ENCODE data around the gene ACOXL. TPM values are rescaled to one million over a fixed set of nuclear protein-coding genes. Genes with fewer than 3 reads are reported as not detected.

Gene ACOXL
- total and polyA plus RNA-seq, 12 donors, result 0.05 to 0.19 (median 0.12) TPM; not detected in 8

DNA sequence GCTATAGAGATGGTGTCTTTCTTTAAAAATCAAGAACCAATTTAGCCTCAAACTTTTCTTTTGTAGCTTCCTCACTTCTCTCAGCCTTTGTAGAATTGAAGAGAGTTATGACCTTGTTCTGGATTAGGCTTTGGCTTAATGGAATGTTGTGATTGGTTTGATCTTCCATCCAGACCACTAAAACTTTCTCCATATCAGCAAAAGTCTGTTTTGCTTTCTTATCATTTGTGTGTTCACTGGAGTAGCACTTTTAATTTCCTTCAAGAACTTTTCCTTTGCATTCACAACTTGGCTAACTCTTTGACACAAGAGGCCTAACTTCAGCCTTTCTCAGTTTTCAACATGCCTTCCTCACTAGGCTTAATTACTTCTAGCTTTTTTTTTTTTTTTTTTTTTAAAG is 193.1 kb downstream of the ACOXL start:
- intact Hi-C loops (cut with DNase I), result no loop called here
- no peaks in the 10 kb centered on the region for H3K27me3 ChIP-seq
- H3K4me3 ChIP-seq, result no peak overlapping the region
- H3K36me3 ChIP-seq (replicated peaks in 1 of 2), result no peaks in the 10 kb centered on the region
- DNase-seq, result no peak
- no peaks in the 10 kb centered on the region for H3K9me3 ChIP-seq (replicated peaks in 1 of 3)
- H3K4me1 ChIP-seq (replicated peaks in 1 of 2), result no peaks in the 10 kb centered on the region
- no peak for TF ChIP-seq POLR2A (IDR thresholded peaks at IDR 0.05)
- TF ChIP-seq, protein P1, sequence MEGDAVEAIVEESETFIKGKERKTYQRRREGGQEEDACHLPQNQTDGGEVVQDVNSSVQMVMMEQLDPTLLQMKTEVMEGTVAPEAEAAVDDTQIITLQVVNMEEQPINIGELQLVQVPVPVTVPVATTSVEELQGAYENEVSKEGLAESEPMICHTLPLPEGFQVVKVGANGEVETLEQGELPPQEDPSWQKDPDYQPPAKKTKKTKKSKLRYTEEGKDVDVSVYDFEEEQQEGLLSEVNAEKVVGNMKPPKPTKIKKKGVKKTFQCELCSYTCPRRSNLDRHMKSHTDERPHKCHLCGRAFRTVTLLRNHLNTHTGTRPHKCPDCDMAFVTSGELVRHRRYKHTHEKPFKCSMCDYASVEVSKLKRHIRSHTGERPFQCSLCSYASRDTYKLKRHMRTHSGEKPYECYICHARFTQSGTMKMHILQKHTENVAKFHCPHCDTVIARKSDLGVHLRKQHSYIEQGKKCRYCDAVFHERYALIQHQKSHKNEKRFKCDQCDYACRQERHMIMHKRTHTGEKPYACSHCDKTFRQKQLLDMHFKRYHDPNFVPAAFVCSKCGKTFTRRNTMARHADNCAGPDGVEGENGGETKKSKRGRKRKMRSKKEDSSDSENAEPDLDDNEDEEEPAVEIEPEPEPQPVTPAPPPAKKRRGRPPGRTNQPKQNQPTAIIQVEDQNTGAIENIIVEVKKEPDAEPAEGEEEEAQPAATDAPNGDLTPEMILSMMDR (IDR thresholded peaks at IDR 0.05), result no peak
- H3K27ac ChIP-seq, result no peak overlapping the region

DNA sequence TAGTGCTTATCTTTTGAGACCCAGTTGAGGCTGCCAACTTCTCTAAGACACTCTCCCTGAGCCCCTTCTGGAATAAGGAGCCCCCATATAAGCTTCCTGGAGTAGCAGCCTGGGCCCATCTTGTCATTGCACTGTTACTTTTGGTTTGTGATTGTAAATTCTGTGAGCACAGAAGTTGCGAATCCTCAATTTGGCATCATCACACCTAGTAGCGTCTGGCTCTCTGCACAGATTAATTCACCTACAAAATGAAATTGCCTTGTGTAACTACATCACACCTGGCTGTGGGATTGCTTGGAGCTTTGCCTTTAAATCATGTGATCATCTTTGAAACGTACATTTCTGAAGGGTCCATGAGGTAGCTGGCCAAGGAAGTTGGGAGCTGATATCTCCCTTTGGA is 195.2 kb downstream of the ACOXL start:
- Histone ChIP-seq H3K27ac (no peak overlapping the region), H3K36me3 (replicated peaks in 1 of 2) (no peaks in the 10 kb centered on the region), H3K4me3 (no peak overlapping the region), H3K27me3 (no peaks in the 10 kb centered on the region), H3K4me1 (replicated peaks in 1 of 2) (no peaks in the 10 kb centered on the region), H3K9me3 (replicated peaks in 1 of 3) (no peaks in the 10 kb centered on the region)
- TF ChIP-seq POLR2A (IDR thresholded peaks at IDR 0.05), result no peak
- TF ChIP-seq, protein P1 (IDR thresholded peaks at IDR 0.05), result no peak
- intact Hi-C loops (cut with DNase I), result no loop called here
- WGBS, 4 donors, result 77 to 97% (median 88%) methylated on average over 3 of the region's 3 CpGs
- DNase-seq, result no peak

DNA sequence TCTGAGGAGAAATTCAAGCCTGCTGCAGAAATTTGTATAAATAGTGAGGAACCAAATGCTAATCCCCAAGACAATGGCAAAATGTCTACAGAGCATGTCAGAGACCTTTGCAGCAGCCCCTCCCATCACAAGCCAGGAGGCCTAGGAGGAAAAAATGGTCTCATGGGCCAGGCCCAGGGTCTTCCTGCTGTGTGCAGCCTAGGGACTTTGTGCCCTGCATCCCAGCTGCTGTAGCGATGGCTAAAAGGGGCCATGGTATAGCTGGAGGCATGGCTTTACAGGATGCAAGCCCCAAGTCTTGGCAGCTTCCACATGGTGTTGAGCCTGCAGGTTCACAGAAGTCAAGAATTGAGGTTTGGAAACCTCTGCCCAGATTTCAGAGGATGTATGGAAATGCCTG is 197.2 kb downstream of the ACOXL start:
- Histone ChIP-seq H3K4me3 (no peak overlapping the region), H3K9me3 (replicated peaks in 1 of 3) (no peaks in the 10 kb centered on the region), H3K36me3 (replicated peaks in 1 of 2) (no peaks in the 10 kb centered on the region), H3K27ac (no peak overlapping the region), H3K4me1 (replicated peaks in 1 of 2) (no peaks in the 10 kb centered on the region), H3K27me3 (no peaks in the 10 kb centered on the region)
- DNase-seq, result no peak
- TF ChIP-seq POLR2A (IDR thresholded peaks at IDR 0.05), result no peak
- 93 to 100% (median 97%) methylated on average over 1 of the region's 1 CpG for WGBS, 4 donors
- intact Hi-C loops (cut with DNase I), result no loop called here

DNA sequence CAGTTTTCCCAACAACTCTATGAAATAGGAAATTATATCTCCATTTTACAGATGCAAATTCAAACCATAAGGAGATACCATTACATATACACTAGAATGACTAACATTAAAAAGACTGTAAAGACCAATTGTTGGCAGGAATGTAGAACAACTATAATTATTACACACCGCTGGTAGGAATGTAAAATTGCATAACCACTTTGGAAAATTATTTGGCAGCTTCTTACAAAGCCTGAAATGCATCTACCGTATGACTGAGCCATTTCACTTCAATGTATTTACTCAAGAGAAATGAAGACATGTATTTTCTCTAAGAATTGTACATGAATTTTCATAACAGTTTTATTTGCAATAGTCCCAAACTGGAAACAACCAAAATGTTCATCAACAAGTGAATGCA is 199.3 kb downstream of the ACOXL start:
- Histone ChIP-seq H3K27me3 (no peaks in the 10 kb centered on the region), H3K9me3 (replicated peaks in 1 of 3) (no peaks in the 10 kb centered on the region), H3K4me1 (replicated peaks in 1 of 2) (no peaks in the 10 kb centered on the region), H3K4me3 (no peak overlapping the region), H3K27ac (no peak overlapping the region), H3K36me3 (replicated peaks in 1 of 2) (no peaks in the 10 kb centered on the region)
- TF ChIP-seq POLR2A (IDR thresholded peaks at IDR 0.05), result no peak
- TF ChIP-seq, protein P1 (IDR thresholded peaks at IDR 0.05), result no peak
- intact Hi-C loops (cut with DNase I), result no loop called here
- DNase-seq, result no peak
- WGBS, 4 donors, result 60 to 74% (median 63%) methylated on average over 2 of the region's 2 CpGs

DNA sequence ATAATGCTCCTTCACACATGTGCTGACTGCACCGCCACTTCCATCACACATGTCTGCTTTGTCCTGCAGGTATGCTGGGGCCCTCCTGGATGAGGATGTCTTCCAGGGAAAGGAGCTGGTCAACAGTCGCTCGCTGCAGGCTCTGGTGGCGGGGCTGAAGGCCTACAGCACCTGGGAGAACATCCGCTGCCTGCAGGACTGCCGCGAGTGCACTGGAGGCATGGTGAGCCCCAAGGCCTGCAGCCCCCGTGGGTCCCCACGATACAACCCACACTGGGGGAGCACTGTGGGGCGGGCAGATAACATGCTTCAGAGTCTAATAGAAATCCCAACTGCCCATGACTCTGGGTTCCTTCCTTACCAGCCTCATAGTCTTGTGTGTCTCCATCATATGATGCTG is 201.0 kb downstream of the ACOXL start:
- Histone ChIP-seq H3K36me3 (replicated peaks in 1 of 2) (no peaks in the 10 kb centered on the region), H3K27ac (no peak overlapping the region), H3K9me3 (replicated peaks in 1 of 3) (no peaks in the 10 kb centered on the region), H3K4me1 (replicated peaks in 1 of 2) (no peaks in the 10 kb centered on the region), H3K4me3 (no peak overlapping the region), H3K27me3 (no peaks in the 10 kb centered on the region)
- no peak for DNase-seq
- no peak for TF ChIP-seq POLR2A (IDR thresholded peaks at IDR 0.05)
- TF ChIP-seq, protein P1 (IDR thresholded peaks at IDR 0.05), result no peak
- 93 to 98% (median 96%) methylated on average over 4 to 10 of the region's 10 CpGs for WGBS, 4 donors
- intact Hi-C loops (cut with DNase I), result no loop called here
